ENCODE measurements around the gene SECTM1.

The SECTM1 gene

GRCh38 chr17:82309656-82310570, 23.7 kb downstream of the SECTM1 start:
- no CpG with 5 or more reads among the region's 27 CpGs for WGBS (ENCODE audit: insufficient coverage, insufficient read length)
- no peaks in the 10 kb centered on the region for H3K4me1 ChIP-seq (ENCODE audit: control insufficient read depth, insufficient read depth, low read length)
- no peaks in the 10 kb centered on the region for H3K36me3 ChIP-seq (ENCODE audit: control insufficient read depth, insufficient read depth, low read length)
- H3K27ac ChIP-seq (ENCODE audit: low read length): no peak overlapping the region
- H3K27me3 ChIP-seq (ENCODE audit: control insufficient read depth, insufficient read depth, low read length): no peaks in the 10 kb centered on the region
- no peaks in the 10 kb centered on the region for H3K9me3 ChIP-seq (ENCODE audit: control insufficient read depth, insufficient read depth, low read length)
- no peak overlapping the region for H3K4me3 ChIP-seq (ENCODE audit: low read length)
- no peak for DNase-seq (ENCODE audit: low read depth, low spot score)

GRCh38 chr17:82305727-82306300, 27.8 kb downstream of the SECTM1 start:
- no peak for DNase-seq (ENCODE audit: low read depth, low spot score)
- no peak overlapping the region for H3K27ac ChIP-seq (ENCODE audit: low read length)
- H3K36me3 ChIP-seq (ENCODE audit: control insufficient read depth, insufficient read depth, low read length): no peaks in the 10 kb centered on the region
- no peaks in the 10 kb centered on the region for H3K4me1 ChIP-seq (ENCODE audit: control insufficient read depth, insufficient read depth, low read length)
- no CpG with 5 or more reads among the region's 20 CpGs for WGBS (ENCODE audit: insufficient coverage, insufficient read length)
- H3K4me3 ChIP-seq (ENCODE audit: low read length): no peak overlapping the region
- H3K27me3 ChIP-seq (ENCODE audit: control insufficient read depth, insufficient read depth, low read length): no peaks in the 10 kb centered on the region
- no peaks in the 10 kb centered on the region for H3K9me3 ChIP-seq (ENCODE audit: control insufficient read depth, insufficient read depth, low read length)

DNA sequence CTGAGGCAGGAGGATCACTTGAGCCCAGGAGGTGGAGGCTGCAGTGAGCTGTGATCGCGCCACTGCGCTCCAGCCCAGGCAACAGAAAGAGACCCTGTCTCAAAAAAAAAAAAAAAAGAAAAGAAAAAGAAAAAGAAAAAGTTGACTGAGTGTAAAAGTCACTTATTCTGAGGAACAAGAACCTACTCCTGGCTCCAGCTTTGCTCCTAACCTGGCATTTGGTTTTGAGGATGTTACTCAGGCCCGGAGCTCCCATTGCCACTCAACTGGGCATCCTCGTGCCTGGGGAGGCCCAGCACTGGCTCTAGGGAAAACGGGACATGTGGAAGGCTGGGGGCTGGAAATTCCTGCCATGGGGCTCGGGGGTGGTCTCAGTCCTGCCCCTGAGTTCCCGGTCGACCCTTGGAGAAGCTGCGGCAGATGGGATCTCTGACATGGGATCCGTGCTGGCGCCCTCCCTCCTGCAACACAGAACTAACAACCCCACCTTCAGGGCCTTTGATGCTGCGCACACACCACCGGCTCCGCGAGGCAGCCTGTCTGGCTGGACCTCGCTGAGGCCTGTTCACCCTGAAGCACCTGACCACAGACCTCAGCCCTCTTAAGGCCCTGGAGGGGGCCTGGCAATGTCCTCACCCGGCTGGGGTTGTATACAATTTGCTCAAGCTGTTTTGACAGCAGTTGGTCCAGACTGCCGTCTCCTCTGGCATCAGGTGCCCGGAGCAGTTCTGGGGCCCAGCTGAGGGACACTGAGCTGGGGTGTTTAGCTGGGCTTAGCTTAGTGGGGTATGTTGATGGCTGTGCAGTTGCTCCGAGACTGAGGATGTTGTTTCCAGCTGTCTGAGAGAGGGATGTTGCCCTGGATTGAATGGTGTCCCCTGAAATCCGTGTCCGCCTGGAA, 28.5 kb downstream of the SECTM1 start:
- no CpG with 5 or more reads among the region's 23 CpGs for WGBS (ENCODE audit: insufficient coverage, insufficient read length)

DNA sequence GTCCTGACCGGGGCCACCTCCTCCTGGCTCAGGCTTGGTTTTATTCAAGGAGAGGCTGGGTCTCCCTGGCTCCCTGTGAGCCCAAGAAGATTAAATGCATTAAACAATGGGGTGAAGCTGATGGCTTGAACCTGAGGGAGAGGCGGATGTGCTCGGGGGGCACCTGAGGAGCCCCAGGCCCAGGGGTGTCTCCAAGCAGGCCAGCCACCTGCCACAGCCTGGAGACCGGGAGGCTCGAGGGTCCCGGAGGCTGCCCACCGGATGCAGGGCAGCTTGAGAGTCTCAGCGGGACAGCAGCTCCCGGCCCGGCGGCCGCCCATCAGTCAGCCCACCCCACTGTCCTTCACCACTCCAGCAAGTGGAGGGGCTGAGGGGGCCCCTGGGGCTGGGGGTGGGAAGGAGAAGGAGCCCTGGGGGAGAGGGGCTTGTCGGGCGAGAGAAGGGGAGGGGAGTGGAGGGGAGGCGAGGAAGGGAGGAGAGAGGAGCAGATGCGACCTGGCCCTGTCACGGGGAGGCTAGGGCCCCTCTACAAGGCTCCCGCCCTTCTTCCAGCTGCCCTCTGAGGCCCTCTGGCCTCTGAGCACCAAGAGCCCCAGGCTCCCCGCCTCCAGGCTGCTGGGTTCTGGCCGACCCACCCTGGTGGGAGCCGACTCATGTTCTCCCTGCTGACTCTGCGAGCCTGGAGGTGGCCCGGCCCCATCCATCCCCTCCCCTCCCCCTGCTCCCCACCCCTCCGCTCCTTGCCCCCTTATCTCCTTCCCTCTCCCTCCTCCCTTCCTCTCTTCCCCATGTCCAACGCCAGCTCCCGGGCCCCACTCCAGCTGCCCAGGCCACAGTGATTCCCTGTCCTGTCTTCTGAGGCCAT, 29.4 kb downstream of the SECTM1 start:
- no peaks in the 10 kb centered on the region for H3K9me3 ChIP-seq (ENCODE audit: control insufficient read depth, insufficient read depth, low read length)
- no peak for DNase-seq (ENCODE audit: low read depth, low spot score)
- H3K27ac ChIP-seq (ENCODE audit: low read length): no peak overlapping the region
- no CpG with 5 or more reads among the region's 26 CpGs for whole genome bisulfite sequencing (ENCODE audit: insufficient coverage, insufficient read length)
- H3K36me3 ChIP-seq (ENCODE audit: control insufficient read depth, insufficient read depth, low read length): no peaks in the 10 kb centered on the region
- H3K4me3 ChIP-seq (ENCODE audit: low read length): no peak overlapping the region
- H3K27me3 ChIP-seq (ENCODE audit: control insufficient read depth, insufficient read depth, low read length): no peaks in the 10 kb centered on the region
- no peaks in the 10 kb centered on the region for H3K4me1 ChIP-seq (ENCODE audit: control insufficient read depth, insufficient read depth, low read length)

More for the DNA sequence above, 28.5 kb downstream of the SECTM1 start:
- no peak for DNase-seq (ENCODE audit: low read depth, low spot score)
- no peaks in the 10 kb centered on the region for H3K27me3 ChIP-seq (ENCODE audit: control insufficient read depth, insufficient read depth, low read length)
- no peak overlapping the region for H3K4me3 ChIP-seq (ENCODE audit: low read length)
- H3K9me3 ChIP-seq (ENCODE audit: control insufficient read depth, insufficient read depth, low read length): no peaks in the 10 kb centered on the region
- no peak overlapping the region for H3K27ac ChIP-seq (ENCODE audit: low read length)
- H3K4me1 ChIP-seq (ENCODE audit: control insufficient read depth, insufficient read depth, low read length): no peaks in the 10 kb centered on the region
- H3K36me3 ChIP-seq (ENCODE audit: control insufficient read depth, insufficient read depth, low read length): no peaks in the 10 kb centered on the region

DNA sequence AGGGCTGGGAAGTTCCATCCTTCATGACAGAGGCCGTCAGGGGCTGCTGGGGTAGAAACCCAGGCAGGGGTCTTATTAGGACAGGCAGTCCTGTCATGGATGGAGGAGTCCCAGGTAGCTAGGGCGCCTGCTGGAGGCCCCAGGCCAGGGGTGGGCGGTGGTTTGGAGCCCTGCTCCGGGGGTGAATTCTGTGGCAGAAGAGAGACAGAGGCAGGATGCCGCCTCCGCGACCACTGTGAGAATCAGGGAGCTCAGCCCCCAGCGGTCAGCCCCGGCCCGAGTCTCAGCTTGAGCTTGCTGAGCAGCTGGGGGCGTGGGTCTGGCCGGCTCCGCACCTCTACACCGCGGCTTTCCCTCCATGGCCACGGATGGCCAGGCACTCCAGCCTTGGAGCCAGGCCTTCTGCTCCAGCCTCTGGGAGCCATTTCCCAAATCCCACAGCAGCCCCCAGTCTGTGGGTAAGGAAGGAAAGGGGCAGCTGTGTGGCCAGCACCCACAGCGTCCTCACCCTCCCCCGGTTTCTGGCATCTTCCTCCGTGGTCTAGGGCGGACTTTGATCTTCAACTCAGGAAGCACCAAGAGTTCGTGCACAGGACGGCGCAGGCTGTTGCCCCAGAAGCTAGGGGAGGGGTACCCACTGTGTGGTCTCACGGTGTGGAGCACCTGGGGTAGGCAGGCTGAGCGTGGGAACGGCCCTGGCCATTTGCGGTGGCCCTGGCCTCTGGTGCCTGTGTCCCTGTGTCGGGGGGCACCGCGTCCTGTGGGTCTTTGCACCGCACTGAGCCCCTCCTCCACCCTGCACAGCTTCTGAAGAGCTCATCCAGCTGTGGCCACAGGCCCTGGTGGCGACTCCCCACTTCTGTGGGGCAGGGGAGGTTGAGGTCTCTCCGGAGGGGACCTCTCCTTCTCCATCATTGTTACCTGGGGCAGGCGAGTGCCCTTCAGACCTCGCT, 30.3 kb downstream of the SECTM1 start:
- no peak overlapping the region for H3K27ac ChIP-seq (ENCODE audit: low read length)
- no peaks in the 10 kb centered on the region for H3K9me3 ChIP-seq (ENCODE audit: control insufficient read depth, insufficient read depth, low read length)
- no peaks in the 10 kb centered on the region for H3K36me3 ChIP-seq (ENCODE audit: control insufficient read depth, insufficient read depth, low read length)
- no peak overlapping the region for H3K4me3 ChIP-seq (ENCODE audit: low read length)
- H3K27me3 ChIP-seq (ENCODE audit: control insufficient read depth, insufficient read depth, low read length): no peaks in the 10 kb centered on the region
- WGBS (ENCODE audit: insufficient coverage, insufficient read length): no CpG with 5 or more reads among the region's 35 CpGs
- DNase-seq (ENCODE audit: low read depth, low spot score): no peak
- H3K4me1 ChIP-seq (ENCODE audit: control insufficient read depth, insufficient read depth, low read length): no peaks in the 10 kb centered on the region

DNA sequence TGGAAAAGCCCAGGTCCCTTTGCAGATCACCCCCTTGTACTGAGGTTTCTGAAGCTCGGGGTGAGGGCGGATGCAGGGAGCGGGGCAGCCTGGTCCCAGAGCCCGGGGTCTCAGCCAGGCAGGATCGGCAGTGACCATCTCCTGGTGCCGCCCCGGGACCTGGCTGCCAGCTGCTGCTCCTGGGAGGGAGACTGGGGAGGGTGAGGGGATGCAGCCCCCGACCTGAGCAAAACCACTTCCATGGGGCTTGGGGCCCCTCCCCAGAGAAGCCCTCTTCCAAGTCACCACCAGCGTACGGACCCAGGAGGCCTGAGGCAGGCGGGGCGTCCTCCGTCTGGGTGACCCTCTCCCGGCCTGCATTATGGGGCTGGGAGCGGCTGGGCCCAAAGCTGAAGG, 31.0 kb downstream of the SECTM1 start:
- WGBS (ENCODE audit: insufficient coverage, insufficient read length): no CpG with 5 or more reads among the region's 15 CpGs
- no peaks in the 10 kb centered on the region for H3K36me3 ChIP-seq (ENCODE audit: control insufficient read depth, insufficient read depth, low read length)
- H3K27ac ChIP-seq (ENCODE audit: low read length): no peak overlapping the region
- H3K4me1 ChIP-seq (ENCODE audit: control insufficient read depth, insufficient read depth, low read length): no peaks in the 10 kb centered on the region
- no peaks in the 10 kb centered on the region for H3K9me3 ChIP-seq (ENCODE audit: control insufficient read depth, insufficient read depth, low read length)
- no peak for DNase-seq (ENCODE audit: low read depth, low spot score)
- H3K27me3 ChIP-seq (ENCODE audit: control insufficient read depth, insufficient read depth, low read length): no peaks in the 10 kb centered on the region
- H3K4me3 ChIP-seq (ENCODE audit: low read length): no peak overlapping the region

GRCh38 chr17:82301916-82302567, 31.5 kb downstream of the SECTM1 start:
- DNase-seq (ENCODE audit: low read depth, low spot score): no peak
- no peaks in the 10 kb centered on the region for H3K36me3 ChIP-seq (ENCODE audit: control insufficient read depth, insufficient read depth, low read length)
- no peaks in the 10 kb centered on the region for H3K9me3 ChIP-seq (ENCODE audit: control insufficient read depth, insufficient read depth, low read length)
- no peaks in the 10 kb centered on the region for H3K27me3 ChIP-seq (ENCODE audit: control insufficient read depth, insufficient read depth, low read length)
- no CpG with 5 or more reads among the region's 23 CpGs for WGBS (ENCODE audit: insufficient coverage, insufficient read length)
- H3K4me3 ChIP-seq (ENCODE audit: low read length): no peak overlapping the region
- no peaks in the 10 kb centered on the region for H3K4me1 ChIP-seq (ENCODE audit: control insufficient read depth, insufficient read depth, low read length)
- no peak overlapping the region for H3K27ac ChIP-seq (ENCODE audit: low read length)

- H3K4me3 ChIP-seq (ENCODE audit: low read length): no peak overlapping the region
- no peaks in the 10 kb centered on the region for H3K36me3 ChIP-seq (ENCODE audit: control insufficient read depth, insufficient read depth, low read length)
- no CpG with 5 or more reads among the region's 12 CpGs for WGBS (ENCODE audit: insufficient coverage, insufficient read length)
- no peak overlapping the region for H3K27ac ChIP-seq (ENCODE audit: low read length)
- no peaks in the 10 kb centered on the region for H3K9me3 ChIP-seq (ENCODE audit: control insufficient read depth, insufficient read depth, low read length)
- DNase-seq (ENCODE audit: low read depth, low spot score): no peak
- H3K4me1 ChIP-seq (ENCODE audit: control insufficient read depth, insufficient read depth, low read length): no peaks in the 10 kb centered on the region
- no peaks in the 10 kb centered on the region for H3K27me3 ChIP-seq (ENCODE audit: control insufficient read depth, insufficient read depth, low read length)
These were observed 32.2 kb downstream of the SECTM1 start for GRCh38 chr17:82301300-82301915.
